Activated naive CD4-positive, alpha-beta T cell treated with anti-CD3 and anti-CD28 coated beads, Interleukin-2, amount 50 U/mL, for 24 hours (primary cell): ENCODE results near the gene PAPPA.

Source experiments
- H3K27ac Mint-ChIP-seq: one replicate; pipeline ENCODE4 v1.8.0; 2021; ENCODE audit warnings: mild to moderate bottlenecking, mixed read lengths
- H3K27me3 Mint-ChIP-seq: one replicate; pipeline ENCODE4 v1.8.0; 2021; ENCODE audit warnings: mixed read lengths
- H3K36me3 Mint-ChIP-seq: one replicate; pipeline ENCODE4 v1.8.0; 2021; ENCODE audit warnings: mixed read lengths
- H3K4me1 Mint-ChIP-seq: one replicate; pipeline ENCODE4 v1.8.0; 2021; ENCODE audit warnings: mixed read lengths
- H3K4me3 Mint-ChIP-seq: one replicate; pipeline ENCODE4 v1.8.0; 2021; ENCODE audit warnings: mild to moderate bottlenecking, mixed read lengths
- H3K9me3 Mint-ChIP-seq: one replicate; pipeline ENCODE4 v1.8.0; 2021; ENCODE audit warnings: mixed read lengths

Gene PAPPA

DNA sequence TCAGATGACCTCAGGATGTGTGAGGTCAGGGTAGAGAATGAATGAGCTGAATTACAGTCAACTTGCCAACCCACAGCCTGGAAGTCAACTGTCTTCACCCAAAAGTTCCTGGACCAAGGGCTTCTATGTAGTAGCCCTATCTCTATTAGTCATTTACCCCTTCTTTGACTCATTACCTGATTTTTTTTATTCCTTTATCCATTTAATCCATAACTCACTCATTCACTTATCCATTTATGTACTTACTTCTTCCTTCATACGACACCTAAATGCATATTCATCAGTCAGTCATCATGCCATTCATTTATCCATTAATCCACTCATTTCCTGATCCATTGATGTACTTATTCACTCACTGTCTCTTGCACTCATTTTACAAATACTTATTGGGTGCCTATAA, 212.7 kb downstream of the PAPPA start:
- no peaks in the 10 kb centered on the region for H3K36me3 Mint-ChIP-seq

DNA sequence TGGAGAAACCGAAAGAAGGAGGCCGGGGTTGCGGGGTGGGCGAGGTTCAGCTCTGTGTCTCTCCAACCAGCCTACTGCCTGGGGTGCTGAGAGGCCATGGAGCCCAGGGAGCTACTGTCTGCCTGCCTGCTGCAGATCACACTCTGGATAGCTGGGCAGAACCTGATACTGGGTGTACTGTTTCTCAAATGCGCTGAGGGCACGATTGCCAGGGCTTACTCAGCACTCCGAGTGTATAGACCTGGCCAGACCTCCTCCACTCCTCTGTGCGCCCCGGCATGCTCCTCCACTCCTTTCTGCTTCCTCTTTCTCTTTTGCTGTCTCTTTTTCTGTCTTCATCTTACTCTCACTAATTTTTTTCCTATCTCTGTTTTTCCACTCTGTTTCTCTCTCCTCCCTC, 215.1 kb downstream of the PAPPA start:
- no peaks in the 10 kb centered on the region for H3K9me3 Mint-ChIP-seq

More for the DNA sequence above, 212.7 kb downstream of the PAPPA start:
- no peak overlapping the region for H3K4me3 Mint-ChIP-seq
- no peaks in the 10 kb centered on the region for H3K9me3 Mint-ChIP-seq
- no peaks in the 10 kb centered on the region for H3K27me3 Mint-ChIP-seq
- no peak overlapping the region for H3K27ac Mint-ChIP-seq
- no peaks in the 10 kb centered on the region for H3K4me1 Mint-ChIP-seq

DNA sequence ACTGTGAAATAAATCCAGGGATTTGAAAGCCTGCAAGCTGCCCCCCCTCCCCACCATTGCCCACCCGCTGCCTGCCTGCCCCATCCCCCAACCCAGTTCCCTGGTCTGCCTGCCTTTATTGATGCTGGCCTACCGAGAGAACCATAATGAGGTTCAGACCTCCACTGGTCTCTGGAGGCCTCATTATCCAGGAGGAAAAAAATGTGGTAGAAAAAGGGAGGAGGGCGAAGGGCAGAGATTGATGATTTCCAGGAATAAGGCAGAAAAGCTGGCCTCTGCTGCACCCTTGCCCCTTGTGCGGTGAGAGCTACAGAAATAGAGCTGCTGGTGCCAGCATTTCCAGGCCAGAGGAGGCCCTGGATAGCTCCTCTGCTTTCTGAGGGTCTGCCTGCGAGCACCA, 216.1 kb downstream of the PAPPA start:
- H3K4me1 Mint-ChIP-seq: no peaks in the 10 kb centered on the region
- no peak overlapping the region for H3K27ac Mint-ChIP-seq
- H3K9me3 Mint-ChIP-seq: no peaks in the 10 kb centered on the region
- H3K4me3 Mint-ChIP-seq: no peak overlapping the region
- H3K27me3 Mint-ChIP-seq: no peaks in the 10 kb centered on the region
- no peaks in the 10 kb centered on the region for H3K36me3 Mint-ChIP-seq

More for the DNA sequence above, 215.1 kb downstream of the PAPPA start:
- Mint-ChIP-seq H3K27ac (no peak overlapping the region), H3K4me1 (no peaks in the 10 kb centered on the region), H3K36me3 (no peaks in the 10 kb centered on the region), H3K4me3 (no peak overlapping the region), H3K27me3 (no peaks in the 10 kb centered on the region)

DNA sequence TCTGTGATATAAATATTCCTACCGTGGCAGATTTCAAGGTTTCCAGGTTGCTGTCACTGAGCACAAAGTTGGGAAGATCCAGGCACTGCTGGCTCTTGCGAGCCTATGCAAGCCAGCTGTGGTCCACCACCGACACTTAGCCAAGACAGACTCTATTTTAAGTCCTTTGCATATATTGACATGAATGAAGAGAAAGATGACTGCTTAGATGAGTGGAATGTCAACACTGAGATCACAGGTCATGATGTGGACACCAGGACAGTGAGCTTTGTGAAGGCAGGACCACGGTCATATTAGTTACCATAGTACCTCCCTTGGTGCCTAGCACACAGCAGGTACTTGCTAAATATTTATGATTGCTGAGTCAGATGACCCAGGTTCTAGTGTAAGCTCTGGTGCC, 217.0 kb downstream of the PAPPA start:
- H3K27ac Mint-ChIP-seq: no peak overlapping the region

DNA sequence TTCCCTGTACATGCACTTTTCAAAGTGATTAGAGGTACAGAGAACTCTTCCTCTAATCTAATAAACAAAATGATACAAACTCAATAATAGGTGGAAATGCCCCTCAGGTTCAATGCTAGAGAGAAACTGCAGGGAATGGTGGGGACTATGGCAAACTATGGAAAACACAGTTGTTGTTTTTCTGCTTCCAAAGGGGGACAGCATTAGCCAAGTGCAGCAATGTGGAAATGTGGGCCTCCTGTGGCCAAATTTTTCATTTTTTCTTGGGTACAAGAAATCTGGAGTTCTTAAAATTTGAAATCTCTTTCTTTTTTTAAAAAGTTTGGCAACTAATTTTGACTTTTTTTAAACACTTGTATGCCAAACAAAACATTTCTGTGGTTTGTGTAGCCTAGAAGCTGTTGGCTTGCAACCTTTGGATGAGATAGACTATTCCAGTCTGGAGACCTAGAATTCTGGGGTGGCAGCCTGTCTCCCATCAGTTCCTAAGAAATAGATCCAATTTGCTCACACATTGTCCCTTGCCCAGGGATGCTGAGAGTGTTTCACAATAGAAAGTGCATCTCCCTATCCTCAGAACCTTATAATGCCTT, 218.6 kb downstream of the PAPPA start:
- Mint-ChIP-seq H3K9me3 (no peaks in the 10 kb centered on the region), H3K36me3 (no peaks in the 10 kb centered on the region), H3K4me1 (no peaks in the 10 kb centered on the region), H3K27ac (no peak overlapping the region), H3K4me3 (no peak overlapping the region), H3K27me3 (no peaks in the 10 kb centered on the region)

More for the DNA sequence above, 217.0 kb downstream of the PAPPA start:
- no peaks in the 10 kb centered on the region for H3K36me3 Mint-ChIP-seq
- no peaks in the 10 kb centered on the region for H3K9me3 Mint-ChIP-seq
- no peaks in the 10 kb centered on the region for H3K4me1 Mint-ChIP-seq
- H3K4me3 Mint-ChIP-seq: no peak overlapping the region
- no peaks in the 10 kb centered on the region for H3K27me3 Mint-ChIP-seq

DNA sequence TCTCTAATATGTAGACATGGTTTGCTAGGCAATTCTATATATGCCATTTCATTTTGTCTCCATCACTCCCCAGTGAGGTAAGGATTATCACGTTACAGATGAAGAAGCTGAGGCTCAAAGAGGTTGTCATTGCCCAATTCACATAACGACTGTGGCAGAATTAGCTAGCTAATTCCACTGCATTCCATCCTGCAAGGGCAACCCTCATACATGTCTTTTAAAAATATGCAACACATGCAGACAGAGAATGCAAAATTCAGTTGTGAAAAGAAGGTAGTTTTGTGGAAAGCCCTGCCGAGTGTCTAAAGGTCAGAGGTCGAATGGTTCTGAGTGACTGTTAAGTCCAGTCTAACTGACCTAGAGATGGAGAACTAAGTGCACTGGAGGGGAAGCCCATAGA, 219.2 kb downstream of the PAPPA start:
- H3K36me3 Mint-ChIP-seq: no peaks in the 10 kb centered on the region
- no peaks in the 10 kb centered on the region for H3K9me3 Mint-ChIP-seq
- no peak overlapping the region for H3K4me3 Mint-ChIP-seq
- H3K4me1 Mint-ChIP-seq: no peaks in the 10 kb centered on the region
- no peak overlapping the region for H3K27ac Mint-ChIP-seq
- no peaks in the 10 kb centered on the region for H3K27me3 Mint-ChIP-seq

DNA sequence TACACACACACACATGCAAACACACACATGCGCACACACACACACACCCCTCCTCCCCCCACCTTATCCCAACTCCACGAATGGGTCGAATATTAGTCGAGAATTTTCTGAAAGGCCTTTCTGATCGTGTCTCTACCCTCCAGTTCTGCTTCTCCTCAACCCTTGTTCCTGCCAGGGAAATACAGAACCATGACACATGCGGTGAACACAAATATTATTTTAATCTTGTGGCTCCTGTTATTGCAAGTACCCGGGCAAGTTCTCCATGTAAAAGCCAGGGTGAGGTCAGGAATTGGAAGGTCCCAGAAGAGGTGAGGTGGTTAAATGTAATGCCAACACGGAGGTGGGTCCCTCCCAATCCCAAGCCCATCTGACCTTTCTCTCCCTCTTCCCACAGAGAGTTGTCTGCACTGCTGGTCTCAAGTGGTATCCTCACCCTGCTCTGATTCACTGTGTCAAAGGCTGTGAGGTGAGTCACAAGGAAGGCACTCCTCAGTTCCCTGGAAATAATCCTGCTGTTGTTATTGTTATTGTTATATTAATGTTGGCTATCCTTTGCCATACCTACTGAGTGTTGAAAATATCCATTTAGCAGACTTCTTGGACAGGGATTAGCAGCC, 223.7 kb downstream of the PAPPA start:
- Mint-ChIP-seq H3K4me3 (no peak overlapping the region), H3K36me3 (no peaks in the 10 kb centered on the region), H3K4me1 (no peaks in the 10 kb centered on the region), H3K27ac (no peak overlapping the region), H3K27me3 (no peaks in the 10 kb centered on the region), H3K9me3 (no peaks in the 10 kb centered on the region)

DNA sequence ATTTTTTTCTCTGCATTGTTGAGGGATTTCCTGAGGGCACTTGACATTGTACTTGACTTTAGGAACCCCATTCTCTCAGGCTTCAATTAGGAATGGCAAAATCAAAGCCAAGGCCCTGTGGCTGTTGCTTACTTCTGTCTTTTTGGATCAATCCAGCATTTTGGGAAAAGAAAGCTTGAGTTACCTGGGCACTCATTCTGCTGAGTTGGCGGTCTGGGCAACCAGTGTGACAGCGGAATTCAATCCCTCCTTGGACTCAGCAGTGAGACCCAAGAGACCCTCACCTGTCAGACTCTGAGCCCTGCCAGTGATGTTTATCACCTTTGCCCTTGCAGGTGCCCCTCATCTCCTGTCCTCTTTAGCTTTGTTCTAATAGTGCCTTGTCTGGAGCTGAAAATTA, 225.3 kb downstream of the PAPPA start:
- H3K27me3 Mint-ChIP-seq: no peaks in the 10 kb centered on the region
- no peaks in the 10 kb centered on the region for H3K9me3 Mint-ChIP-seq
- H3K36me3 Mint-ChIP-seq: peaks cover 1% of the 10 kb centered on the region
- no peak overlapping the region for H3K27ac Mint-ChIP-seq
- no peak overlapping the region for H3K4me3 Mint-ChIP-seq
- no peaks in the 10 kb centered on the region for H3K4me1 Mint-ChIP-seq

DNA sequence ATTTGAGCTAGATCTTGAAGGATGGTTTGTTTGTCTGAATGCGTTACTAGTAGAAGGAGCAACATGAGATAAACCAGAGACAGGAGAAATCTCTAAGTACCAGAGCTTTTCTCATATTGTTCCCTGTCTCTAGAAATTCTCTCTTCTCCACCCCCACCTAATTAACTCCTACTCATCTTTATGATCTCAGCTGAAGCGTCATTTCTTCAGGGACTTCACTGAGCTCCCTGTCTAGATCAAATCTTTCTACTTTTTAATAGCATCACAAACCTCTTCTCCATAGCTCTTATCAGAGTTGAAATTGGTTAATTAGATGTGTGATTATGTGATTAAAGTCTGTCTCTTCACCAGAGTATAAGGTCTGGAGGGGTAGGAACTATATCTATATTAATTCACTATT, 226.2 kb downstream of the PAPPA start:
- no peak overlapping the region for H3K27ac Mint-ChIP-seq
- no peaks in the 10 kb centered on the region for H3K9me3 Mint-ChIP-seq
- H3K4me1 Mint-ChIP-seq: no peaks in the 10 kb centered on the region
- no peaks in the 10 kb centered on the region for H3K27me3 Mint-ChIP-seq
- H3K4me3 Mint-ChIP-seq: no peak overlapping the region
- H3K36me3 Mint-ChIP-seq: peaks cover 1% of the 10 kb centered on the region

DNA sequence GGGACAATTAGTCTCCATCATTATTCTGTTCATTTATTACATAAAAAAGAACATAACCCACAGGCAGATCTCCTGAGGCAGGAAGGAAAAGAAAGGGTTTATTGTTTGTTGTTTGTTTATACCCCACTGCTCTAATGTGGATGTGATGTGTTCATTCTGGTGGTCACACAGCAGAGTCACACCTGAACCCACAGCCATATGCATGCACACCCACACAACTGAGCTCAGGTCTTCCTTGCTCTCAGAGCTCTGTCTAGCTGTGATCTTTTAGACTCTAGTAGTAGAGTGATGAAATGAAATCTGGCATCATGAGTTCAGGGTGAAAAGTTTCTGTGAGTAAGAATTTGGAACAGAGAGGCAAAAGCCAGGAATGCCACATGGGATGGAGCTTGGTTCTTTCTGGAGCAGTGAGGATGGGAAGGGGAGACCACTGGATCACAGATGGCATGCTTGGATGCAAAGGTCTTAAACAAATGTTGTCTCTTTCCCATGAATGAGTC, 227.0 kb downstream of the PAPPA start:
- peaks cover 1% of the 10 kb centered on the region for H3K36me3 Mint-ChIP-seq
- no peaks in the 10 kb centered on the region for H3K4me1 Mint-ChIP-seq
- no peak overlapping the region for H3K27ac Mint-ChIP-seq
- H3K27me3 Mint-ChIP-seq: no peaks in the 10 kb centered on the region
- H3K9me3 Mint-ChIP-seq: no peaks in the 10 kb centered on the region
- no peak overlapping the region for H3K4me3 Mint-ChIP-seq

DNA sequence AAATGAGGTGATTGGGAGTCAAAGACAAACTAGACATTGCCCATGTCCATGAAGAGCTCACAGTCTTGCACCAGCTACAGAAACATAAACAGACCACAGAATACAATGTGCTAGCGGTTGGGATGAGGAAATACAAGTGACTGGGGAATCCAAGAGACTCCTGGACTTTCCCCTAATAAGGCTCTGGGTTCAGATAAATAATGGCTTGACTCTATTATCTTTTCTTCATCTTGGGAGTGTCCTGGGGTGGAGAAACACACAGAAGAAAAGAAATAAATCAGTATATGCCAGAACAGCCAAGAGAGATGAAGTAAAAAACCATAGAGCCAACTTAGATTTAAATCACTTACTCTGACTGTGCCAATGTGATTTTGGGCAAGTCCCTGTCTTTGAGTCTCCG, 227.8 kb downstream of the PAPPA start:
- no peak overlapping the region for H3K27ac Mint-ChIP-seq
- no peak overlapping the region for H3K4me3 Mint-ChIP-seq
- H3K36me3 Mint-ChIP-seq: peaks cover 1% of the 10 kb centered on the region
- H3K27me3 Mint-ChIP-seq: no peaks in the 10 kb centered on the region
- no peaks in the 10 kb centered on the region for H3K4me1 Mint-ChIP-seq
- no peaks in the 10 kb centered on the region for H3K9me3 Mint-ChIP-seq

DNA sequence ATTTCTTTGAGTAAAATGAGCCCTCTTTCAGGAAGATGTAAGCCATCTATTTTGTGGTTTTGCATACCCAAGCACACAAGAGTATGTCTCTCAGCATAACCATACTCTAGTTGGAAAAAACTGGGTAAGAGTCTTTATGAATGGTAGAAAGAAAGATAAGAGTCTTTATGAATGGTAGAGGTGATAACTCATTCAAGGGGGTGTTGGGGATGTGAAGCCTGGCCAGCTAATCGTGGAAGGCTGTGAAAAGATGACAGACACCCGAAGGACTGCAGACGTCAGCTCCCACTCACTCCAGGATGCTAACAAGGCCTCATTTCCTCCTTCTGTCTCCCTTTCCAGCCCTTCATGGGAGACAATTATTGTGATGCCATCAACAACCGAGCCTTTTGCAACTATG, 228.5 kb downstream of the PAPPA start:
- Mint-ChIP-seq H3K4me3 (no peak overlapping the region), H3K27me3 (no peaks in the 10 kb centered on the region), H3K4me1 (no peaks in the 10 kb centered on the region), H3K9me3 (no peaks in the 10 kb centered on the region), H3K36me3 (peaks cover 1% of the 10 kb centered on the region), H3K27ac (no peak overlapping the region)

DNA sequence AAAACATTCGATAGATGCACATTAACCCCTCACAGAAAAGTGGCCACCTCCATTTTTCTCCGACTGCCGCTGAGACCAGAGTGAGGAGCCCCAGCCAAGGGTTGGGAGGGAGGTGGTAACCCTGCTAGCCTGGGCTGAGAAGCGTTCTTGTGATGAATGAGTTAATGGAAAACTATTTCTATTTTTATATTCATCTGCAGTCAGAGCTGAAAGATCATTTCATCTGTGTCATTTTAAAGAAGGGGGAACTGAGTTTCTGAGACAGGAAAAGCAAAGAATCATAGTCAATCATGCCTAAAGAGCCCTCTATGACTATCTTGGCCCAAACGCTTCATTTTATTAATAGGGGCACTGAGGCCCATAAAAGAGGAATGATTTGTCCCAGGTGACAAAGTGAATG, 229.5 kb downstream of the PAPPA start:
- Mint-ChIP-seq H3K27me3 (no peaks in the 10 kb centered on the region), H3K4me1 (no peaks in the 10 kb centered on the region), H3K4me3 (no peak overlapping the region), H3K9me3 (no peaks in the 10 kb centered on the region), H3K27ac (no peak overlapping the region), H3K36me3 (peaks cover 1% of the 10 kb centered on the region)

DNA sequence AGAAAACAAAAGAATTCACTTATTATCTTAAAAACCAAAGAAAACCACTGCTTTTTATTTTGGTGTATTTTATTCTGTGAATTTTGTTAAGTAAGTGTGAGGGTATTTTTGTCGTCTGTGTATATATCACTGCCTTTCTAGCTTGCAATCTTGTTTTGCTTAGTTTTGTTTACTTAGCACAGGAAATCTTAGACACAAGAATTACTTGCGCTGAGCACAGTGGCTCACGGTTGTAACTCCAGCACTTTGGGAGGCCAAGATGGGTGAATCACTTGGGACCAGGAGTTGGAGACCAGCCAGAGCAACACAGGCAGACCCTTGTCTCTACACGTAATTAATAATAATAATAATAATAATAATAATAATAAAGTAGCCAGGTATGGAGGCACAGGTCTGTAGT, 230.3 kb downstream of the PAPPA start:
- H3K27me3 Mint-ChIP-seq: no peaks in the 10 kb centered on the region
- H3K36me3 Mint-ChIP-seq: peaks cover 1% of the 10 kb centered on the region
- H3K4me3 Mint-ChIP-seq: no peak overlapping the region
- H3K9me3 Mint-ChIP-seq: no peaks in the 10 kb centered on the region
- no peaks in the 10 kb centered on the region for H3K4me1 Mint-ChIP-seq
- no peak overlapping the region for H3K27ac Mint-ChIP-seq

DNA sequence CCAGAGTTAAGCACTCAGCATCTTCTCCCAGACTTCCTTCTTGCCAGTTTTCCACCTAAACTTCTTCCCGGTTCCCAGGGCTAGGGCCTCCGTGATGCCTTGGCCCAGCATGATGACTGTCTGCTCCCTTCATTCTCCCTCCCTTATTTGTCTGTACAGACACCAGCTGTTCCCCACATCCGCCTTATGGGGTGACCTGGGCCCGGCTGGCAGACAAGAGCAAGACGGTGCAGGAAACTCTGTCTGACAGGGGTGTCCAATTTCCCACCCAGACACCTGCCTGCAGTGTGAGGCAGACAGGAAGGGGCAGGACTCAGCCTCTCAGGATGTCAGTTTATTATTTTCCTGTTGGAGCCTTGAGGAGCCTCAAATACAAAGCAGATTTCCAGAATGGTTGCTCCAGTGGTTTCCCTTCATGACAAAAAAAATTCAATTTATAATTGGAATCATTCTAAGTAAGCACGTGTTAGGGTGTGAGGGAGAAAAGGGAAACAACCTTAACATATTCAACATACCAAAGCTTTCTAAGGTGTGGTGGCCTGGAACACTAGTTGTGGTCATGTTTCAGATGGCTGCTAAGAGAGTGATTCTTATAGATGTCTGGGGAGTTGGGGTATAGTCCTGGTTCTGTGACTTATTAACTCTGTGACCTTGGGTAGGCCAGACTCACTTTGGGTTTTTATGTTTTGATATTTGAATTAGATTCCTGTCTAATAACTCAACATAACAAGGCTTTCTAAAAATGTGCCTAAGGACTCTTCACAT, 234.5 kb downstream of the PAPPA start:
- Mint-ChIP-seq H3K4me3 (no peak overlapping the region), H3K4me1 (no peaks in the 10 kb centered on the region), H3K27ac (no peak overlapping the region), H3K27me3 (no peaks in the 10 kb centered on the region), H3K9me3 (no peaks in the 10 kb centered on the region), H3K36me3 (peaks cover 4% of the 10 kb centered on the region)

DNA sequence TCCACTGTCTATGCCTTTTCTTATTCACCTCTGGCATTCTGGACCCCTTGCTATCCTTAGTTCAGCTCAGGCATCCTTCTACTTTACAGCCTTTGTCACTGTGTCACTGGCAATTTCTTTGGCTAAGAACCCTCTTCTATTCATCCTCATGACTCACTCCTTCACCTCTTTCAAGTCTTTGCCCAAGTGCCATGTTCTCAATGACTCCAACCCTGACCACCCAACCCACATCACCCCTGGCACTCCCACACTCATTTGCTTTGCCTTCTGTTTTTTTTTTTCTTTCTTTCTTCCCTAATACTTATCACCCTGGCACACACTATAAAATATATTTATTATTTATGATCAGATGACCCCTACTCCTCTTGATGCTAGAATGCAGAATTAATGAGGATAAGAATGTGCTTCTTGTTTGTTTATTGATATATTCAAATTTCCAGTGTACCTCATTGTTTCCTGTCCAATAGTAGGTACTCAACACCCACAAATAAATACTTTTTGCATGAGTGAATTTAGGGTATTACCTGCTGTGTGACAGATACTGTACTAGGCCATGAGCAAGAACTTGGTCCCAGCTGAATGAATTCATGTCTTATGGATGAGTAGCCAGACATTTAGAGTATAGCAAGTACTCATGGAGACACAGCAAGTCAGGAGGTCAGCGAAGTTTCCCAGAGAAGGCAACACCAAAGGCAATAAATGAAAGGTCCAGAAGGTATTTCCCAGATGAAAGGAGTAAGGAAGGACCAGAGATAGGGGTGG, 236.1 kb downstream of the PAPPA start:
- Mint-ChIP-seq H3K4me3 (no peak overlapping the region), H3K27me3 (no peaks in the 10 kb centered on the region), H3K36me3 (peaks cover 9% of the 10 kb centered on the region), H3K4me1 (no peaks in the 10 kb centered on the region), H3K9me3 (no peaks in the 10 kb centered on the region), H3K27ac (no peak overlapping the region)
